Measurements from ENCODE around the gene CCL26. TPM values are rescaled to one million over a fixed set of nuclear protein-coding genes. Genes with fewer than 3 reads are reported as not detected.
"Not testable (repeated sequence)": the region's sequence is repeated elsewhere in the genome, so short reads cannot be mapped to it uniquely, and the experiment has no call there.

CCL26 gene
- total and polyA plus RNA-seq, 4 donors = 0.09 to 0.33 TPM; not detected in 2

- Histone ChIP-seq H3K27ac (ENCODE audit: low read depth in 1 of 2, low read length in 2 of 2) (no peak overlapping the region), H3K4me1 (ENCODE audit: control insufficient read depth in 4 of 4, insufficient read depth in 4 of 4, low read length in 3 of 4) (no peaks in the 10 kb centered on the region), H3K9me3 (ENCODE audit: control insufficient read depth in 4 of 4, low read length in 3 of 4) (no peaks in the 10 kb centered on the region), H3K4me3 (ENCODE audit: low read depth in 1 of 3, low read length in 3 of 3) (no peak overlapping the region), H3K27me3 (ENCODE audit: control insufficient read depth in 4 of 4, insufficient read depth in 4 of 4, low read length in 3 of 4) (no peaks in the 10 kb centered on the region), H3K36me3 (ENCODE audit: control insufficient read depth in 4 of 4, insufficient read depth in 3 of 4, low read depth in 1 of 4, low read length in 3 of 4) (no peaks in the 10 kb centered on the region), H3K9ac (ENCODE audit: low read depth in 1 of 2, low read length in 2 of 2) (no peak overlapping the region)
- DNase-seq (ENCODE audit: low spot score) = no peak
- TF ChIP-seq NR2F2 (IDR thresholded peaks at IDR 0.05) (no peak), EGR1 (IDR thresholded peaks at IDR 0.05; ENCODE audit: low read depth in 2 of 2) (no peak)
- WGBS = 90% methylated on average over 3 of the region's 3 CpGs
These were observed 48.6 kb downstream of the CCL26 start for GRCh38 chr7:75723444-75723843.

- Histone ChIP-seq H3K9ac (ENCODE audit: low read depth in 1 of 2, low read length in 2 of 2) (no peak overlapping the region), H3K36me3 (ENCODE audit: control insufficient read depth in 4 of 4, insufficient read depth in 3 of 4, low read depth in 1 of 4, low read length in 3 of 4) (no peaks in the 10 kb centered on the region), H3K4me1 (ENCODE audit: control insufficient read depth in 4 of 4, insufficient read depth in 4 of 4, low read length in 3 of 4) (no peaks in the 10 kb centered on the region), H3K4me3 (ENCODE audit: low read depth in 1 of 3, low read length in 3 of 3) (no peak overlapping the region), H3K9me3 (ENCODE audit: control insufficient read depth in 4 of 4, low read length in 3 of 4) (no peaks in the 10 kb centered on the region), H3K27ac (ENCODE audit: low read depth in 1 of 2, low read length in 2 of 2) (no peak overlapping the region), H3K27me3 (ENCODE audit: control insufficient read depth in 4 of 4, insufficient read depth in 4 of 4, low read length in 3 of 4) (no peaks in the 10 kb centered on the region)
- DNase-seq (ENCODE audit: low spot score) = no peak
- 83% methylated on average over 4 of the region's 4 CpGs for WGBS
- TF ChIP-seq FOXA2 (IDR thresholded peaks at IDR 0.05) = no peak
- no peak for TF ChIP-seq FOXA1 (IDR thresholded peaks at IDR 0.05)
- no peak for TF ChIP-seq SP1 (IDR thresholded peaks at IDR 0.05)
- no peak for TF ChIP-seq CTCF (IDR thresholded peaks at IDR 0.05; ENCODE audit: low read depth, low read length, missing input control)
- TF ChIP-seq ATF3 (IDR thresholded peaks at IDR 0.05) = no peak
- TF ChIP-seq TAF1 (conservative IDR thresholded peaks at IDR 0.05) = no peak
- TF ChIP-seq MAX (IDR thresholded peaks at IDR 0.05) = no peak
- TF ChIP-seq HNF4A (conservative IDR thresholded peaks at IDR 0.05) = no peak
- TF ChIP-seq REST (IDR thresholded peaks at IDR 0.05) = no peak
- TF ChIP-seq RXRA (IDR thresholded peaks at IDR 0.05) = no peak
- no peak for TF ChIP-seq NR2F2 (IDR thresholded peaks at IDR 0.05)
- TF ChIP-seq JUND (IDR thresholded peaks at IDR 0.05) = no peak
- no peak for TF ChIP-seq ZBTB33 (IDR thresholded peaks at IDR 0.05)
- TF ChIP-seq YY1 (IDR thresholded peaks at IDR 0.05) = no peak
- TF ChIP-seq EGR1 (IDR thresholded peaks at IDR 0.05; ENCODE audit: low read depth in 2 of 2) = no peak
- no peak for TF ChIP-seq RAD21 (IDR thresholded peaks at IDR 0.05)
- TF ChIP-seq HNF4G (IDR thresholded peaks at IDR 0.05) = no peak
- TF ChIP-seq GABPA (IDR thresholded peaks at IDR 0.05 in 1 of 2, conservative IDR thresholded peaks at IDR 0.05 in 1 of 2) = no peak
These were observed 49.6 kb downstream of the CCL26 start for GRCh38 chr7:75722373-75722772.

GRCh38 chr7:75721922-75722321 lies 50.1 kb downstream of the CCL26 start:
- H3K27me3 ChIP-seq (ENCODE audit: control insufficient read depth in 4 of 4, insufficient read depth in 4 of 4, low read length in 3 of 4); H3K4me3 ChIP-seq (ENCODE audit: low read depth in 1 of 3, low read length in 3 of 3); H3K9ac ChIP-seq (ENCODE audit: low read depth in 1 of 2, low read length in 2 of 2); H3K27ac ChIP-seq (ENCODE audit: low read depth in 1 of 2, low read length in 2 of 2); H3K36me3 ChIP-seq (ENCODE audit: control insufficient read depth in 4 of 4, insufficient read depth in 3 of 4, low read depth in 1 of 4, low read length in 3 of 4); H3K9me3 ChIP-seq (ENCODE audit: control insufficient read depth in 4 of 4, low read length in 3 of 4); H3K4me1 ChIP-seq (ENCODE audit: control insufficient read depth in 4 of 4, insufficient read depth in 4 of 4, low read length in 3 of 4); DNase-seq (ENCODE audit: low spot score): not testable (repeated sequence)
- WGBS = 94% methylated on average over 9 of the region's 9 CpGs

All from liver (tissue), 9 donors.